NOMO-1 treated with dmso at 0.1 percent for 144 hours (cell line): ENCODE measurements around the gene ENPEP.
"Not testable (repeated sequence)": the region's sequence is repeated elsewhere in the genome, so short reads cannot be mapped to it uniquely, and the experiment has no call there.

Source experiments
- DNase-seq: peaks from one replicate; lab custom pipeline; 2025; ENCODE audit not compliant: unreplicated experiment; lab: John Stamatoyannopoulos, UW

The ENPEP gene

GRCh38 chr4:110484767-110485166, 8.8 kb downstream of the ENPEP start:
- peak; percentile 7 for DNase-seq

- DNase-seq = no peak
Measured at GRCh38 chr4:110485452-110485851, 9.5 kb downstream of the ENPEP start.

GRCh38 chr4:110486256-110486655, 10.3 kb downstream of the ENPEP start:
- no peak for DNase-seq

GRCh38 chr4:110486850-110487249, 10.9 kb downstream of the ENPEP start:
- not testable (repeated sequence) for DNase-seq

GRCh38 chr4:110487873-110488272, 11.9 kb downstream of the ENPEP start:
- DNase-seq = no peak

GRCh38 chr4:110489901-110490508, 14.1 kb downstream of the ENPEP start:
- DNase-seq = peak; percentile 8

GRCh38 chr4:110492522-110492921, 16.6 kb downstream of the ENPEP start:
- peak; percentile 74 for DNase-seq

- DNase-seq = no peak
Measured at GRCh38 chr4:110493520-110493919, 17.6 kb downstream of the ENPEP start.

- DNase-seq = no peak
Measured at GRCh38 chr4:110498420-110498819, 22.5 kb downstream of the ENPEP start.

- no peak for DNase-seq
Measured at GRCh38 chr4:110499126-110499525, 23.2 kb downstream of the ENPEP start.

- no peak for DNase-seq
Measured at GRCh38 chr4:110501826-110502225, 25.9 kb downstream of the ENPEP start.

- DNase-seq = no peak
Measured at GRCh38 chr4:110503270-110504083, 27.5 kb downstream of the ENPEP start.

GRCh38 chr4:110504084-110504435, 28.1 kb downstream of the ENPEP start:
- DNase-seq = no peak

- DNase-seq = no peak
Measured at GRCh38 chr4:110505440-110505839, 29.5 kb downstream of the ENPEP start.

- DNase-seq = no peak
Measured at GRCh38 chr4:110508827-110509710, 33.1 kb downstream of the ENPEP start.

GRCh38 chr4:110510277-110510676, 34.3 kb downstream of the ENPEP start:
- DNase-seq = no peak

- DNase-seq = no peak
Measured at GRCh38 chr4:110510955-110511544, 35.1 kb downstream of the ENPEP start.

- DNase-seq = no peak
Measured at GRCh38 chr4:110512901-110513300, 36.9 kb downstream of the ENPEP start.

- no peak for DNase-seq
Measured at GRCh38 chr4:110514889-110515479, 39.0 kb downstream of the ENPEP start.

GRCh38 chr4:110515676-110516075, 39.7 kb downstream of the ENPEP start:
- DNase-seq = no peak
